K562 (cell line): ENCODE results near the gene SH2D7. TPM values are rescaled to one million over a fixed set of nuclear protein-coding genes. Genes with fewer than 3 reads are reported as not detected.
A peak's percentile ranks its signal among the peaks of the same experiment; 100 is the strongest.

Source experiments
- ATAC-seq: fragments of 200-7000 bp; cut with Tn5 transposase; 3 replicates; pipeline ENCODE4 v1.9.1; 2020; ENCODE audit warnings: moderate library complexity
- BruUV-seq: library from RNA; stranded (reverse); fragments of 400-500 nt; replicated peaks from 2 replicates; lab custom pipeline; 2021; lab: Mats Ljungman, UMichigan
- CTCF ChIA-PET: fragments of 300-600 bp; formaldehyde crosslinking; extraction: SDS; loops from one replicate; lab custom pipeline; 2021; ENCODE audit warnings: low intra/inter-chr PET ratio; lab: Yijun Ruan, JAX
- POLR2A ChIA-PET: fragments of 300-600, 350-650 bp; sonication (Branson Sonifier 250); formaldehyde crosslinking; extraction: SDS; loops from one replicate; lab custom pipeline; 2021; ENCODE audit warnings: antibody characterized with exemption, inconsistent platforms; lab: Yijun Ruan, JAX
- DNase-seq, 4 experiments: peaks; one replicate each; pipeline versions ENCODE4 v3.0.0 to v3.0.0-alpha.2; 2011 to 2018; ENCODE audit warnings: low spot score in 3 of 4, mixed read lengths in 3 of 4; ENCODE audit errors: extremely low read depth in 1 of 4
- FAIRE-seq: peaks from 2 replicates; lab custom pipeline; 2011; peaks lifted over from hg19 to GRCh38; lab: Jason Lieb, UNC
- H2AFZ ChIP-seq: 2 replicates; pipeline ENCODE4 v1.6.0; 2011; ENCODE audit warnings: low read depth, low read length, control low read depth, inconsistent platforms
- H3K27ac ChIP-seq: fragments of 200-600 bp; 3 replicates; pipeline ENCODE4 v1.8.0; 2011; ENCODE audit warnings: low read depth, mild to moderate bottlenecking, control low read depth, inconsistent platforms, low read length, moderate library complexity, mixed read lengths; ENCODE audit errors: extremely low read depth
- H3K27me3 ChIP-seq, 2 experiments: fragments of 300-600 bp in 1 of 2; 2 replicates in 1 of 2; 3 replicates in 1 of 2; pipeline versions ENCODE4 v1.6.0 to v1.8.0; 2011; ENCODE audit warnings: inconsistent platforms in 2 of 2, low read length in 2 of 2, mild to moderate bottlenecking in 1 of 2, mixed read lengths in 1 of 2, moderate library complexity in 1 of 2; ENCODE audit not compliant: control insufficient read depth in 2 of 2, insufficient read depth in 2 of 2
- H3K36me3 ChIP-seq: fragments of 300-600 bp; 3 replicates; pipeline ENCODE4 v1.8.0; 2011; ENCODE audit warnings: mild to moderate bottlenecking, low read length, inconsistent platforms; ENCODE audit not compliant: control insufficient read depth, insufficient read depth
- H3K4me1 ChIP-seq, 2 experiments: fragments of 200-600 bp in 1 of 2; replicated peaks in 1 of 2; 2 replicates in 1 of 2; 3 replicates in 1 of 2; pipeline versions ENCODE4 v1.5.1 to v1.8.0; 2011; ENCODE audit warnings: inconsistent platforms in 2 of 2, low read length in 2 of 2, mild to moderate bottlenecking in 1 of 2, mixed read lengths in 1 of 2, moderate library complexity in 1 of 2; ENCODE audit not compliant: control insufficient read depth in 2 of 2, insufficient read depth in 2 of 2
- H3K4me2 ChIP-seq: 2 replicates; pipeline ENCODE4 v1.6.1; 2011; ENCODE audit warnings: low read length, control low read depth, inconsistent platforms, mixed read lengths; ENCODE audit not compliant: insufficient read depth
- H3K4me3 ChIP-seq: fragments of 200-600 bp; sonication (generic), shearing (Covaris generic); 2 replicates; pipeline ENCODE4 v1.5.1; 2016; ENCODE audit warnings: control low read depth, inconsistent platforms
- H3K79me2 ChIP-seq: fragments of 200-600 bp; 3 replicates; pipeline ENCODE4 v1.8.0; 2011; ENCODE audit warnings: low read length, inconsistent platforms; ENCODE audit not compliant: control insufficient read depth, insufficient read depth
- H3K9ac ChIP-seq, 2 experiments: 2 replicates each; pipeline versions ENCODE4 v1.6.0 to v1.6.1; 2011; ENCODE audit warnings: low read depth in 2 of 2, low read length in 2 of 2, control low read depth in 1 of 2, inconsistent platforms in 1 of 2, mild to moderate bottlenecking in 1 of 2, mixed read lengths in 1 of 2; ENCODE audit not compliant: insufficient read depth in 1 of 2
- H3K9me1 ChIP-seq: one replicate; pipeline ENCODE4 v1.6.0; 2011; ENCODE audit warnings: inconsistent platforms, mild to moderate bottlenecking, low read length, moderate library complexity; ENCODE audit not compliant: control insufficient read depth, insufficient read depth
- H3K9me3 ChIP-seq: replicated peaks from 2 replicates; pipeline ENCODE4 v1.5.1; 2011; ENCODE audit warnings: low read depth, low read length, inconsistent platforms; ENCODE audit not compliant: control insufficient read depth, insufficient read depth
- H4K20me1 ChIP-seq: replicated peaks from 2 replicates; pipeline ENCODE4 v1.6.1; 2011; ENCODE audit warnings: low read length, inconsistent platforms, mixed read lengths; ENCODE audit not compliant: control insufficient read depth, insufficient read depth
- ELF1 ChIP-seq: fragments of 200-800 bp; sonication (Bioruptor generic); IDR thresholded peaks from 2 replicates; pipeline ENCODE4 v1.6.1; 2016; ENCODE audit warnings: missing genetic modification characterization, missing compliant biosample characterization
- MAFF ChIP-seq: IDR thresholded peaks from 2 replicates; pipeline ENCODE4 v1.6.1; 2012; ENCODE audit warnings: low read length, improper control_type of control experiment
- MCM2 ChIP-seq: fragments of 450-650 bp; IDR thresholded peaks from 2 replicates; pipeline ENCODE4 v1.6.1; 2017; ENCODE audit warnings: low read depth, mild to moderate bottlenecking
- MTA2 ChIP-seq: fragments of 450-650 bp; IDR thresholded peaks from 2 replicates; pipeline ENCODE4 v1.6.1; 2016; ENCODE audit warnings: low read depth
- NR2C1 ChIP-seq, 2 experiments: fragments of 450-650 bp; IDR thresholded peaks; 2 replicates each; pipeline ENCODE4 v1.6.1; 2017; ENCODE audit warnings: mild to moderate bottlenecking in 2 of 2, antibody characterized with exemption in 1 of 2, inconsistent platforms in 1 of 2, missing compliant biosample characterization in 1 of 2, missing genetic modification characterization in 1 of 2
- NR2C2 ChIP-seq, 2 experiments: fragments of 200-800 bp in 1 of 2; sonication (Bioruptor generic) in 1 of 2; sonication (generic) in 1 of 2; formaldehyde crosslinking in 1 of 2; IDR thresholded peaks; 2 replicates each; pipeline versions ENCODE4 v1.6.1 to v1.8.0; 2016 to 2022; ENCODE audit warnings: mild to moderate bottlenecking in 1 of 2, missing compliant biosample characterization in 1 of 2, missing genetic modification characterization in 1 of 2, missing genetic modification reagents in 1 of 2
- ZC3H4 ChIP-seq: sonication (generic); formaldehyde crosslinking; IDR thresholded peaks from 2 replicates; pipeline ENCODE4 v1.9.0; 2021; ENCODE audit warnings: missing genetic modification reagents, borderline replicate concordance
- ZKSCAN1 ChIP-seq: fragments of 150-350 bp; IDR thresholded peaks from 2 replicates; pipeline ENCODE4 v1.6.1; 2016; ENCODE audit warnings: low read depth, low read length
- ZKSCAN8 ChIP-seq: fragments of 200-800 bp; sonication (Bioruptor generic); IDR thresholded peaks from 2 replicates; pipeline ENCODE4 v1.6.1; 2016; ENCODE audit warnings: missing genetic modification characterization, missing compliant biosample characterization
- WGBS: fragments of 100-300 bp; shearing (Covaris generic); methylation state at CpG from one replicate; pipeline ENCODE4 v1.1.6; 2016; ENCODE audit warnings: low coverage, mixed read lengths; ENCODE audit not compliant: insufficient coverage; ENCODE audit errors: missing lambda C conversion rate; 5-methylcytosine and 5-hydroxymethylcytosine counted together
- in situ Hi-C: fragments of 300-500 bp; cut with MboI; formaldehyde crosslinking; loops from 4 replicates; pipeline ENCODE4 v1.15.0; 2018; ENCODE audit warnings: inconsistent platforms, mixed read lengths
- intact Hi-C: fragments of 100-400 bp; cut with micrococcal nuclease; formaldehyde crosslinking; loops from 2 replicates; pipeline ENCODE4 v1.14.2; 2022
- polyA plus RNA-seq, 8 experiments: library from polyadenylated mRNA; depleted of rRNA in 4 of 8; stranded (reverse) in 5 of 8; unstranded in 3 of 8; fragments of >200 nt; fragmentation: Nextera tagmentation in 2 of 8; fragmentation: Illumina TruSeq in 1 of 8; extraction: Ambion mirVana in 2 of 8; extraction: Trizol in 1 of 8; gene quantifications; 2 replicates each; pipeline versions ENCODE4 v1.2.1 to v1.2.3, GENCODE V29; 2011 to 2014; ENCODE audit warnings: inconsistent platforms in 1 of 8, missing spikeins in 1 of 8
- total RNA-seq, 7 experiments: library from RNA; depleted of rRNA in 6 of 7; stranded (reverse); fragments of >200 nt in 6 of 7; fragmentation: Illumina TruSeq in 2 of 7; extraction: Trizol in 2 of 7; gene quantifications; 2 replicates each; pipeline versions ENCODE4 v1.2.1 to v1.2.3, GENCODE V29; 2011 to 2021; ENCODE audit warnings: low replicate concordance in 1 of 7

SH2D7 gene
- total and polyA plus RNA-seq, 9 of the 15 experiments (the other 6 are each of a cell fraction or from before 2014, with no cell fraction given) = not detected

- Histone ChIP-seq H3K27me3 (no peaks in the 10 kb centered on the region), H3K4me3 (no peak overlapping the region), H4K20me1 (peaks cover 6% of the 10 kb centered on the region; the same call in 1 of the 2 replicates), H3K79me2 (no peaks in the 10 kb centered on the region), H3K36me3 (peaks cover 9% of the 10 kb centered on the region; the same call in 2 of the 3 replicates), H3K9me1 (no peaks in the 10 kb centered on the region), H3K4me2 (no peak overlapping the region), H3K27ac (no peak overlapping the region), H3K9ac (no peak overlapping the region), H3K9me3 (no peaks in the 10 kb centered on the region), H2AFZ (no peak overlapping the region), H3K4me1 (peaks cover 0 to 3% of the 10 kb centered on the region in 2 experiments; a peak in 1 of 5 replicates)
- ChIA-PET CTCF (no interaction called here), POLR2A (interaction anchor here (0.6 kb wide), 1 partner anchor 22 kb away, joined by 4 read pairs; no protein-coding TSS in a partner anchor)
- intact Hi-C loops = no loop called here
- ATAC-seq (no peak), FAIRE-seq (no peak), DNase-seq (no peak)
- WGBS = 82% methylated on average over 1 of the region's 1 CpG
- in situ Hi-C loops = no loop called here
- BruUV-seq = no TSS peak
- TF ChIP-seq MCM2 = no peak
- TF ChIP-seq ZC3H4 (CRISPR knock-in tag) = no peak
Observed at GRCh38 chr15:78054966-78055365, 37.4 kb upstream of the SH2D7 start.

GRCh38 chr15:78055919-78056713 is 36.2 kb upstream of the SH2D7 start:
- Histone ChIP-seq H3K27ac (no peak overlapping the region), H3K4me2 (no peak overlapping the region), H2AFZ (no peak overlapping the region), H3K9ac (no peak overlapping the region), H3K4me3 (no peak overlapping the region), H3K9me1 (no peaks in the 10 kb centered on the region)
- DNase-seq = no peak
- CTCF ChIA-PET = no interaction called here
- intact Hi-C loops = no loop called here
- 0 out of 3 replicates have a peak, but pooled peaks have one; percentile 27 for ATAC-seq
- no peak for TF ChIP-seq NR2C1 (IDR thresholded peaks at IDR 0.05)
- TF ChIP-seq NR2C1 (tag; IDR thresholded peaks at IDR 0.05) = peak; percentile 70
- peak; percentile 62; the same call in 1 of the 2 replicates for TF ChIP-seq ZKSCAN1
- no peak for TF ChIP-seq NR2C2 (CRISPR knock-in tag; IDR thresholded peaks at IDR 0.05)
- TF ChIP-seq NR2C2 (tag; IDR thresholded peaks at IDR 0.05) = peak; percentile 62
- TF ChIP-seq ZKSCAN8 = no peak
- no peak for TF ChIP-seq ELF1 (tag)
- TF ChIP-seq MAFF = no peak
- TF ChIP-seq MTA2 = no peak
- TF ChIP-seq, all 486 proteins: peak for 3
- Histone ChIP-seq H3K4me1 (peaks cover 0 to 3% of the 10 kb centered on the region in 2 experiments; a peak in 1 of 5 replicates), H3K9me3 (no peaks in the 10 kb centered on the region), H3K79me2 (no peaks in the 10 kb centered on the region), H4K20me1 (0 out of 2 replicates have a peak, but pooled peaks cover 5% of the 10 kb centered on the region), H3K27me3 (no peaks in the 10 kb centered on the region), H3K36me3 (peaks cover 9% of the 10 kb centered on the region; the same call in 2 of the 3 replicates)
- POLR2A ChIA-PET = interaction anchor here (0.6 to 1.3 kb wide), 2 partner anchors 14 to 24 kb away, joined by 4 to 5 read pairs; no protein-coding TSS in a partner anchor
- in situ Hi-C loops = no loop called here
- WGBS = 39% methylated on average over 2 of the region's 2 CpGs
- FAIRE-seq = no peak
- no TSS peak for BruUV-seq
